Measurements from ENCODE around the gene STON2. TPM values are rescaled to one million over a fixed set of nuclear protein-coding genes. Genes with fewer than 3 reads are reported as not detected.

STON2 gene
- total RNA-seq, 1 experiment from 2014 or later = 9.1 TPM

GRCh38 chr14:81341781-81342180, 58.3 kb downstream of the STON2 start:
- H3K9me3 ChIP-seq (ENCODE audit: insufficient read depth, low read depth) = no peaks in the 10 kb centered on the region
- DNase-seq = no peak
- H3K9me2 ChIP-seq (ENCODE audit: insufficient read depth) = no peaks in the 10 kb centered on the region
- intact Hi-C loops (cut with micrococcal nuclease; ENCODE audit: unreplicated experiment) = no loop called here
- no peak for TF ChIP-seq EZH2 (IDR thresholded peaks at IDR 0.05; ENCODE audit: low read depth)
- no peak for TF ChIP-seq CTCF (conservative IDR thresholded peaks at IDR 0.05)
- peaks cover 8% of the 10 kb centered on the region; the same call in 1 of the 2 replicates for H3K4me1 ChIP-seq (replicated peaks; ENCODE audit: insufficient read depth)
- no peaks in the 10 kb centered on the region for H3K36me3 ChIP-seq (ENCODE audit: low read depth)
- no peak overlapping the region for H3K4me2 ChIP-seq
- BruUV-seq (replicated peaks) = no TSS peak
- H3K27ac ChIP-seq = no peak overlapping the region
- ChIA-PET CTCF (no interaction called here), POLR2A (ENCODE audit: unreplicated experiment) (no interaction called here)
- H2AFZ ChIP-seq = no peak overlapping the region
- no peaks in the 10 kb centered on the region for H3K27me3 ChIP-seq (ENCODE audit: insufficient read depth, low read depth)
- H3K4me3 ChIP-seq = no peak overlapping the region
- no peaks in the 10 kb centered on the region for H3K79me2 ChIP-seq (ENCODE audit: low read depth)
- no peaks in the 10 kb centered on the region for H4K20me1 ChIP-seq (ENCODE audit: insufficient read depth)
- H3F3A ChIP-seq (ENCODE audit: insufficient read depth, low read depth) = no peaks in the 10 kb centered on the region

- Histone ChIP-seq H3K4me3 (no peak overlapping the region), H3K9me2 (ENCODE audit: insufficient read depth) (no peaks in the 10 kb centered on the region), H3K4me1 (replicated peaks; ENCODE audit: insufficient read depth) (peaks cover 11% of the 10 kb centered on the region; the same call in 1 of the 2 replicates), H3K9me3 (ENCODE audit: insufficient read depth, low read depth) (no peaks in the 10 kb centered on the region), H3K79me2 (ENCODE audit: low read depth) (no peaks in the 10 kb centered on the region), H3K27ac (no peak overlapping the region), H3K4me2 (no peak overlapping the region), H3K36me3 (ENCODE audit: low read depth) (no peaks in the 10 kb centered on the region), H2AFZ (no peak overlapping the region), H3F3A (ENCODE audit: insufficient read depth, low read depth) (no peaks in the 10 kb centered on the region), H3K27me3 (ENCODE audit: insufficient read depth, low read depth) (no peaks in the 10 kb centered on the region), H4K20me1 (ENCODE audit: insufficient read depth) (no peaks in the 10 kb centered on the region)
- intact Hi-C loops (cut with micrococcal nuclease; ENCODE audit: unreplicated experiment) = no loop called here
- ChIA-PET CTCF (no interaction called here), POLR2A (ENCODE audit: unreplicated experiment) (no interaction called here)
- TF ChIP-seq EZH2 (IDR thresholded peaks at IDR 0.05; ENCODE audit: low read depth) = no peak
- no peak for TF ChIP-seq CTCF (conservative IDR thresholded peaks at IDR 0.05)
- no peak for DNase-seq
- BruUV-seq (replicated peaks) = no TSS peak
These were observed 58.8 kb downstream of the STON2 start for GRCh38 chr14:81341370-81341769.

DNA sequence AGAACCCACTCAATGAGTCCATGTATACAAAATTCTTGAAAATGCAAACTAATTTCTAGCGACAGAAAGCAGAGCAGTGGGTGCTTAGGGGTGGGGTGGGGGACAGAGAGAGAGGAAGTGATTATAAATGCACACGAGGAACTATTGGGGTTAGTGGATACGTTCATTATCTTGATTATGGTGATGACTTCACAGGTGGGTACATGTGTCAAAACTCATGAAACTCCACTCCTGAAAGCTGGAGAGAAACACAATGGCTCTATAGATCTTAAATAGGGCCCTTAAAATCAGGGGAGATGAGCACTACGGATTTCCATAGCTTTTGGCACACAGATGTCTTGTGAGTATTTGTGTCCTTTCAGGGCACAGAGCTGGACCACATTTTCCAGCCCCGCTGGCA, 59.9 kb downstream of the STON2 start:
- DNase-seq = no peak
- intact Hi-C loops (cut with micrococcal nuclease; ENCODE audit: unreplicated experiment) = no loop called here
- Histone ChIP-seq H3F3A (ENCODE audit: insufficient read depth, low read depth) (no peaks in the 10 kb centered on the region), H4K20me1 (ENCODE audit: insufficient read depth) (no peaks in the 10 kb centered on the region), H3K4me1 (replicated peaks; ENCODE audit: insufficient read depth) (peaks cover 11% of the 10 kb centered on the region; the same call in 1 of the 2 replicates), H2AFZ (no peak overlapping the region), H3K4me3 (no peak overlapping the region), H3K27ac (no peak overlapping the region), H3K36me3 (ENCODE audit: low read depth) (no peaks in the 10 kb centered on the region), H3K4me2 (no peak overlapping the region), H3K9me3 (ENCODE audit: insufficient read depth, low read depth) (no peaks in the 10 kb centered on the region), H3K27me3 (ENCODE audit: insufficient read depth, low read depth) (no peaks in the 10 kb centered on the region), H3K9me2 (ENCODE audit: insufficient read depth) (no peaks in the 10 kb centered on the region), H3K79me2 (ENCODE audit: low read depth) (no peaks in the 10 kb centered on the region)
- no TSS peak for BruUV-seq (replicated peaks)
- no peak for TF ChIP-seq CTCF (conservative IDR thresholded peaks at IDR 0.05)
- no peak for TF ChIP-seq EZH2 (IDR thresholded peaks at IDR 0.05; ENCODE audit: low read depth)
- ChIA-PET CTCF (no interaction called here), POLR2A (ENCODE audit: unreplicated experiment) (no interaction called here)
